ENCODE data around the gene VN1R5.

Gene VN1R5

GRCh38 chr1:247218121-247218651 is 37.7 kb upstream of the VN1R5 start:
- POLR2A ChIA-PET = no interaction called here
- CTCF ChIA-PET = no interaction called here

More at GRCh38 chr1:247218121-247218651, 37.7 kb upstream of the VN1R5 start:
- no peak overlapping the region for H3K4me3 ChIP-seq (ENCODE audit: low read depth, low read length)
- H3K4me1 ChIP-seq (ENCODE audit: control insufficient read depth, insufficient read depth, low read length) = no peaks in the 10 kb centered on the region
- no peak for TF ChIP-seq PRDM10 (tag by site-specific recombination; IDR thresholded peaks at IDR 0.05)
- no peak for TF ChIP-seq ZNF707 (tag by site-specific recombination; IDR thresholded peaks at IDR 0.05)
- no peak for TF ChIP-seq PRDM2 (tag by site-specific recombination; IDR thresholded peaks at IDR 0.05; ENCODE audit: borderline replicate concordance)
- no peak for TF ChIP-seq ZFHX2 (tag by site-specific recombination; conservative IDR thresholded peaks at IDR 0.05)
- TF ChIP-seq ZNF239 (tag by site-specific recombination; IDR thresholded peaks at IDR 0.05) = no peak
- no peak for TF ChIP-seq EGR2 (tag by site-specific recombination; IDR thresholded peaks at IDR 0.05; ENCODE audit: low read depth)
- no peak for TF ChIP-seq ZBTB49 (tag by site-specific recombination; IDR thresholded peaks at IDR 0.05; ENCODE audit: low read depth)
- no peak for TF ChIP-seq ZBTB11 (tag by site-specific recombination; conservative IDR thresholded peaks at IDR 0.05; ENCODE audit: low read depth)
- no peak for TF ChIP-seq ZNF514 (tag by site-specific recombination; IDR thresholded peaks at IDR 0.05)
- no peak for TF ChIP-seq ZBTB10 (tag by site-specific recombination; IDR thresholded peaks at IDR 0.05)
- TF ChIP-seq KLF7 (tag by site-specific recombination; IDR thresholded peaks at IDR 0.05; ENCODE audit: borderline replicate concordance) = no peak
- no peak for TF ChIP-seq ZNF501 (tag by site-specific recombination; IDR thresholded peaks at IDR 0.05)
- H3K36me3 ChIP-seq (ENCODE audit: control insufficient read depth in 2 of 2, insufficient read depth in 1 of 2, low read length in 2 of 2) = no peaks in the 10 kb centered on the region
- no peaks in the 10 kb centered on the region for H3K9me3 ChIP-seq (ENCODE audit: control insufficient read depth, insufficient read depth, low read depth, low read length)
- H3K27ac ChIP-seq (ENCODE audit: extremely low read depth, low read depth, low read length) = no peak overlapping the region

Data from HEK293 (cell line).